NCI-H524 (cell line): ENCODE results near the gene HOXB3.

Source experiments
- DNase-seq, 2 experiments: peaks; one replicate each; lab custom pipeline; 2025; lab: John Stamatoyannopoulos, UW

The HOXB3 gene

GRCh38 chr17:48597778-48598631 is 8.0 kb upstream of the HOXB3 start:
- no peak for DNase-seq

DNA sequence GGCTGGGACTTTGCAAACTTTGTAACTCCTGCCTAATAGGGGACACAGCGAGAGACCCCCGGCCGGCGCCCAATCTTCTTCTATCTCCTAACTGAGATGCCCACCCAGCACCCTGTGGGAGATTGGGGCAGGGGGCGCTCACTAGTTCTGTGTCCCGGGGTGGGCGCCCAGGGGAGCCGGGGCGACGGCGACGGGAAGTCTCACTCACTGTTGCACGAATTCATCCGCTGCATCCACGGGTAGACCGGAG is 7.4 kb upstream of the HOXB3 start:
- no peak for DNase-seq

GRCh38 chr17:48596735-48597527 is 6.9 kb upstream of the HOXB3 start:
- no peak for DNase-seq

DNA sequence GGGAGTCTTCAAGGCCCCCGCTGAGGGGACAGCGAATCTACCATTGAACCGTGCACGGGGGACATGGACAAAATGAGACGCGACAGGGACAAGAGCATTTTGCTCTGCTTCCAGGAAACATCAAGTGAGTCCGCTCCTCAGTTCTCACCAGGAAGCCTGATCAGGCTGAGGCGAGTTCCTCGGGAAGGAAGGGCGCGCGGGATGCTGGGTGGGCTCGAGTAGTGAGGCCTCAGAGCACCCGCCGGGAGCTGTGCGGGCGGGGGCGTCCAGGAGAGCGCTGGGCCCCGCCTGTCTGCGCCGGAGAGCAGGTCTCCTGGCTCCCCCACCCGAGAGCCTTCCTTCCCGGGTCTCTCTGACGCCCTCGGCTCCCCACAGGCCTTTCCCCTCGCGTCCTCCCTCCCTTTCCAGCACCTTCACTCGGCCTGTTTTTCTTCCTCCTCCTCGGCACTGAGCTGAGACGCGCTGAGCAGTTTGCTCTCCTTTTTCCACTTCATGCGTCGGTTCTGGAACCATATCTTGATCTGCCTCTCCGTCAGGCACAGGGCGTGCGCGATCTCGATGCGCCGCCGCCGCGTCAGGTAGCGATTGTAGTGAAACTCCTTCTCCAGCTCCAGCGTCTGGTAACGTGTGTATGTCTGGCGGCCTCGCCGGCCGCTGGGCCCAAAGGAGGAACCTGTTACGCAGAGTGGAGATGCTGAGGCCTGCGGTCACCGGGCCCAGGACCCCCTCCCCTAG is 6.1 kb upstream of the HOXB3 start:
- DNase-seq: peak in 1 of 2 experiments; percentile 30

GRCh38 chr17:48595278-48595999 is 5.4 kb upstream of the HOXB3 start:
- DNase-seq: no peak

GRCh38 chr17:48594538-48595277 is 4.7 kb upstream of the HOXB3 start:
- no peak for DNase-seq

- DNase-seq: peak; percentile 59 to 85
Measured at GRCh38 chr17:48593840-48594537, 3.9 kb upstream of the HOXB3 start.

GRCh38 chr17:48593126-48593829 is 3.2 kb upstream of the HOXB3 start, which contains the start of gene HOXB5:
HOXB5 (minus strand) TSS chr17:48593779; CDS start chr17:48593682, 97 bp downstream.
- peak in 1 of 2 experiments; percentile 44 for DNase-seq

GRCh38 chr17:48592577-48592976 is 2.5 kb upstream of the HOXB3 start:
- no peak for DNase-seq

GRCh38 chr17:48592057-48592514 is 2.0 kb upstream of the HOXB3 start:
- DNase-seq: no peak

DNA sequence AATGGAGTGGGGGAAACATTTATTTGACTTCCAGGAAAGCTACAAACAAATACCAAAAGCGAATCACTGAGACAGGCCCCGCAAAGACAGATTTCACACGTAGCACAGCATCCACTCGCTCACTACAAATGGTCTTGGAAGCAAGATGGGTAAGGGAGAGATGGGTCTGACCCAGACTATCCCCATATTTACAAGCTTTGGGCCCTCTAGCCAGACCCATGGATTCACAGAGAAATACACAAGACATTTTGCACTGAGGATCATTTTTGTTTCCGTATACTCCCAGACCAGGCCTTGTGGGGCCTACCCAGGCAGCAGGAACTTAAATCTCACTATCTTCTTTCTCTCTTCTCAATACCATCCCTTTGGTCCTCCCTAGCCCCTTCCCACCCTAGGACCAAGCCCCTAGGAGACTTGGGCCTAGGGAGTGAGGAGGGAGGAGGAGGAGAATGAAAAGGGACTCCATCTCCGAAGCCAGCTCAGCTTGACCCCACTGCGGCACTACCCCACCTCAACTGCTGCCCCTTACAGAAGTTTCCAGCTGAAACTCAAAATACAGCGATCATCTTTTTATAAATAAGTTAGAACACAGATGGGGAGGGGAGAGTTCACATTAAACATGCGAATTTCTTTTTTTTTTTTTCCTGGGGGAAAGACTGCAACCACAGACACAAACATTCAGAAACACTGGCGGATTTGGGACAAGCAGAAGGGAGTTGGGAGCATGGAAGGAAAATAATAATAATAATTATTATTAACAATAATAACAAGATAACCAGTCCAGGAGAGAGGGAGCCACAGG is 1.4 kb upstream of the HOXB3 start:
- DNase-seq: no peak

- DNase-seq: no peak
Measured at GRCh38 chr17:48590607-48591161, 643 bp upstream of the HOXB3 start.

DNA sequence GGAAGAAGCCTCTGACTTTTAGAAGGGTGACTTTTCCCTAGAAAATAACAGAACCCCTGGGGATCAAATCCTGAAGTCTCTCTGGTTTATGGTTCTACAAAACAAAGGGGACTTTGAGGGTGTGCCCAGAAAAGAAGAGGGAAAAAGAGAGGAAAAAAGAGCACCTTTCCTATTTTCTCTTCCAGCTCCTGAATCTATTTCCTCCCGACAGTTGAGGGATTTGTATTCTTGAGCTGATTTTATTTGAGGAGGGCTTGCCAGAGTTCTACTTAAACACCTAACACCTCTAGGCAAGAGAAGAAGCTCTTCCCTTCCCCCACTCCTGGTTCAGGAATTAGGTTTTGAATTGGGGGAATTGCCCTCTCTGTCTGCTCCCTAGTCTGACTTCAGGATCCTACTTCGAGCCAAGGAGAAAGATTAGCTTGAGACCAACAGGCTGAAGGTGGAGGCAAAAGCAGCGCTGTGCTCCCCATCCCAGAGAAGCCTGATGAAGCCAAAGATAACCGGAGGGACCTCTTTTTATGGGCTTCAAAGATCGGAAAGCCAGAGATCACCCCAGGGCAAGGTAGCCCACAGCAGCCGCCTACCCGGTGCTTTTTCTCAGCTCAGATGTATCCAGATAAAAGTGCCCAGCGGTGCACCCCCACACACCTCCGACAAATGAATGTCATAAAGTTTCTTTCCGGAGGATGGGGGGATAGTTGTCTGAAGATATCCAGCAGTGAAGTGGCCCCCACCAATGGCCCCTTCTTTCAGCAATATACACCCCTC is 796 bp downstream of the HOXB3 start:
- DNase-seq: no peak

DNA sequence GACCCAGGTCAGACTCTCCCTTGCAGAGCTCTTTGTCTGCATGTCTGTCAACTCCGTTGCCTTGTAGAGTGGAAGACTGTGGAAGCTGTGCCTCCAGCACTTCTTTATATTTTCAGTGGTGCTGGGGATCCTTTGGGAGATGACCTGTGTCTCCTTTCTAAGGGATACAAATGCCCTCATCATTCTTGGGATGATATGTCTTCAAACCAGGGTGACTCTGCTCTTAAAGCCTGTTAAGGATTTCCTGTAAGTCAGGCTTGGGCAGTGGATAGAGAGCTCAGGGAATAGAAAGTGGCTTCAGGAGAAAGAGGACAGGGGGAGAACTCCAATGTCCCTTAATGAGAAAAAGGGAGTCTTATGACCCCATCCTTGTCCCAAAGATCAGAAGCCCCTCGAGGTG is 1.5 kb downstream of the HOXB3 start:
- no peak for DNase-seq

DNA sequence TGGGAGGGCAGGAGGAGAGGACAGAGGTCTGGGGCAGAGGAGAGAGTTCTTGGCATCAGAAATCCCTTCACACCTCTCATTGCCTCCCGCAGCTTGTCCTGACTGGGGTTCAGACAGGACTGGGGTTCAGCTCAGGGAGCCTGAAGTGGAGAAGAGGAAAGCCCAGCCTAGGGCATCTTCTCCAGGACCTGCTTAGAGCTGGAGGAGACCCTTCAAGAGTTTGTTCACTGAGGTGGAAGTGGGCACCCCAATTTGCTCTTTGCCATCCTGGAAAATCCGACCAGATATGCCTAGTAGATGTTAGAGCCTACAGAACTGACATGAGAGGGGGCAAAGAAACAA is 2.0 kb downstream of the HOXB3 start:
- no peak for DNase-seq

DNA sequence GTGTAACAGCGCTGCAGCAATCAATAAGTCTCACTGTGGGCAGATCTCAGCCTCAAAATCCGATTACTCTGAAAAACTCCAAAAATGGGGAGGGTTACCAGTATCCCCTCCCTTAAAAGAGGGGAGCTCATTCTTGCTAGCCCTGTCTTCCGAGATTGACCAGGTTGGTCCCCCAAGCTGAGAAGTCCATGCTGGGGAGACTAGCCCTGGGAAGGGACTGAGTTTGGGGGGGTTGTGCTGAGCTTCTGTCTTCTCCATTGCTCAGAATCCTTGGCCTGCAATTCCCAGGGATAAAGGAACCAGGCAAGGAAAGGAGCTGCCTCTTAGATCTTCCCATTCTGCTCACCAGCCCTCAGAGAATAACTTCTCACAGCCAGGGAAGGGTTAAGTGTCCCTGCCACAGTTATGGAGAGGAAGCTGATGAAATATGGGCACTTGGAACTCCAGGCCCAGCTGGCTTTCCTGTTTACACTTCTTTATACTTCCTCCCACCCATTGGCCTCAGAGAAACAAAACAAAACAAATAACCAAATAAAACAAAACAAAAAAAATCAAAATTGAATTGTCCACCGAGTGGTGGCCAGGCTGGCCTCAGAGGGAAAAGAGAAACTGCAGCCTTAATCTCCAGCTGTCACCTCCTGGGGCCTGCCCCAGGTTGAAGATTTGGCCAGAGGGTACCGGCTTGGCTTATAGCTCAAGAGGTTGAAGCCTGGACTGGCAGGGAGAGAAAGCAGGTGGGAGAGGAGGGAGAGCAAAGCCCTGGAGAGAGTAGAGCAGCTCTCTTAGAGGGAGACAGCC is 2.6 kb downstream of the HOXB3 start:
- peak in 1 of 2 experiments; percentile 18 for DNase-seq
